ENCODE measurements around the gene FNDC3B.

GRCh38 chr3:172316758-172317157, 277.4 kb downstream of the FNDC3B start:
- TF ChIP-seq REST (IDR thresholded peaks at IDR 0.05; ENCODE audit: insufficient read depth in 1 of 2, low read depth in 2 of 2, low read length in 2 of 2) = no peak
- TF ChIP-seq TAF1 (IDR thresholded peaks at IDR 0.05; ENCODE audit: borderline replicate concordance, insufficient read depth, low read length) = no peak
- no peak for TF ChIP-seq POLR2AphosphoS5 (IDR thresholded peaks at IDR 0.05; ENCODE audit: low read depth, low read length)

All from PFSK-1 (cell line).